ENCODE results near the gene PRAC2.

The PRAC2 gene

DNA sequence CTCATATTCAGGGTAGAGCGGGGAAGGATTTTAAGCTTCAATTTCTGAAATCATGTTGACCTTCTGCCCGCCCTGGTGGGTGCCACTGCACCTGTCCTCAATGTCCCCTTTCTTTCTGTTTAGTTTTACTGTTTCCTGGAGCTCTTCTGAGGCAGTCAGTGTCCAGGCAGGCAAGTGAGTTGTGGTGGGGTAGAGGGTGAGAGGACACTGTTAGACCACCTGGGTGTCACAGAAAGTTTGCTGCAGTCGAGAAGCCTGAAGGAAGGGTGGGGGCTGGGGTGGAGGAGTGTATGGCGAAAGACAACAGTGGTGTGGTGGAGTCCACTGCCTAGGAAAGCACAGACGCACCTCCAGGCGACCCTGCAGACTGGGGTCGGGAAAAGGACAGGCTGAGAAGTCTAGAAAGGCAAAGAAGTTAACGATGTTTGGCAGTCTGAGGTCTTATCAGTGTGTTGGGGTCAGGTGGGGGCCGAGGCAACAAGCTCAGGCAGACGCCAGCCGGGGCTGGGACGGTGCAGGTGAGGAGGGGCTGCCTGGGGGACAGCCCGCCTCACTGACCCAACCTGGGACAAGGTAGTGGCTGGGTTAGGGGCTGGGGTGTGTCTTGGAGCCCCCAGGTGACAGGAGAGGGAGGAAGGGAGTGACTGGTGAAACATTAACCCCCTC is 28.9 kb downstream of the PRAC2 start:
- no peaks in the 10 kb centered on the region for H3K4me1 ChIP-seq (ENCODE audit: low read length)
- H3K27ac ChIP-seq (ENCODE audit: low read length): no peak overlapping the region
- peaks cover 97% of the 10 kb centered on the region for H3K27me3 ChIP-seq (replicated peaks; ENCODE audit: insufficient read depth, low read length)
- H3K36me3 ChIP-seq (replicated peaks; ENCODE audit: insufficient read depth, low read length): no peaks in the 10 kb centered on the region
- no peak for DNase-seq
- TF ChIP-seq, protein P1, sequence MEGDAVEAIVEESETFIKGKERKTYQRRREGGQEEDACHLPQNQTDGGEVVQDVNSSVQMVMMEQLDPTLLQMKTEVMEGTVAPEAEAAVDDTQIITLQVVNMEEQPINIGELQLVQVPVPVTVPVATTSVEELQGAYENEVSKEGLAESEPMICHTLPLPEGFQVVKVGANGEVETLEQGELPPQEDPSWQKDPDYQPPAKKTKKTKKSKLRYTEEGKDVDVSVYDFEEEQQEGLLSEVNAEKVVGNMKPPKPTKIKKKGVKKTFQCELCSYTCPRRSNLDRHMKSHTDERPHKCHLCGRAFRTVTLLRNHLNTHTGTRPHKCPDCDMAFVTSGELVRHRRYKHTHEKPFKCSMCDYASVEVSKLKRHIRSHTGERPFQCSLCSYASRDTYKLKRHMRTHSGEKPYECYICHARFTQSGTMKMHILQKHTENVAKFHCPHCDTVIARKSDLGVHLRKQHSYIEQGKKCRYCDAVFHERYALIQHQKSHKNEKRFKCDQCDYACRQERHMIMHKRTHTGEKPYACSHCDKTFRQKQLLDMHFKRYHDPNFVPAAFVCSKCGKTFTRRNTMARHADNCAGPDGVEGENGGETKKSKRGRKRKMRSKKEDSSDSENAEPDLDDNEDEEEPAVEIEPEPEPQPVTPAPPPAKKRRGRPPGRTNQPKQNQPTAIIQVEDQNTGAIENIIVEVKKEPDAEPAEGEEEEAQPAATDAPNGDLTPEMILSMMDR (IDR thresholded peaks at IDR 0.05; ENCODE audit: low read length): no peak
- TF ChIP-seq EZH2 (optimal IDR thresholded peaks at IDR 0.05; ENCODE audit: low read depth, low read length): no peak
- no peak for TF ChIP-seq EZH2phosphoT487 (IDR thresholded peaks at IDR 0.05; ENCODE audit: low read length)
- no peaks in the 10 kb centered on the region for H3K9me3 ChIP-seq (replicated peaks; ENCODE audit: insufficient read depth, low read length)
- H3F3A ChIP-seq (ENCODE audit: insufficient read depth, low read length): no peaks in the 10 kb centered on the region
- H4K20me1 ChIP-seq (ENCODE audit: insufficient read depth, low read length): no peaks in the 10 kb centered on the region
- H2AFZ ChIP-seq (ENCODE audit: low read length): no peak overlapping the region
- H3K9ac ChIP-seq (ENCODE audit: low read length): no peak overlapping the region
- H3K4me3 ChIP-seq (ENCODE audit: low read length): no peak overlapping the region
- H3K4me2 ChIP-seq (ENCODE audit: low read depth, low read length): no peak overlapping the region
- no peaks in the 10 kb centered on the region for H3K9me2 ChIP-seq (replicated peaks; ENCODE audit: insufficient read depth, low read length)
- H3K79me2 ChIP-seq (ENCODE audit: low read length): no peaks in the 10 kb centered on the region

DNA sequence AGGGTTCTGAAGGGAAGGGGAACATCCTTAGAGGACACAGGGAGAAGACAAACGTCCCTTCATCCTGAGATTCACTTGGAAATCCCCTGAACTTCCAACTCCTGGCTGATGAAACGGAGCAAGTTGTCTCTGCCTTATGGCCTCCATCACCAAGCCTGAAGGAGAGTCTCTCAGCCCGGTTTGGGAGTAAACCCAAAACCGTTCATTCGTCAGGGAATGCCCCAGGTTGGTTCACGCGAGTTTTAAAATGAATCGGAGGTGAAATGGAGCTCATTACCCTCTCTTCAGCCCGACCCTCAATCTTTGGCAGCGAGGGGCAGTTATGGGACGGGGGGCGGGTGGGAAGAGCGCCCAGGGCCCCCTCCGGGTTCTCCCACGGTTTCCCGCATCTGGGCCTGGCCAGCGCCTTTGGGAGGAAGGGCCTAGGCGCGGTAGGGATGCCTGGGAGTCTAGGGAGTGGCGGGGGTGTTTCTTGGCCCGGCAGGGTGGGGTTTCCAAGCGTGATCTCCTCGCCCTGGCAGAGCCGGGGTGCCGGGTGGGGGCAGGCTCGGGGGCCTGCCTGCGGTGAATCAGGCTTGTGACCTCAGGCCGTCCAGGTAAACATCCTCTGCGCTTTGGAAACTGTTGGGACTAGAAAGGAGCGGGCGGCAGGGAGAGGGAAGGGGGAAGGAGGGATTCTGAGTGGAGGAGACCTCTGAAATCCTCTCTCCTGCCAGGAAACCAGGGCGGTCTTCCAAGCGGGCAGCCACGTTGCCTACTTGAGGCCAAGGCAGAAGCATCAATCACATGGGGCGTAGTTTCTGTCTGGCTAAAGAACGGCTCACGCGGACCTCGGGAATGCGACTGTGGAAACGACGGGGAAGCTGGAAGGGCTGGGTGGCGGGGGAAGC is 29.7 kb downstream of the PRAC2 start:
- no peaks in the 10 kb centered on the region for H3K79me2 ChIP-seq (ENCODE audit: low read length)
- no peak overlapping the region for H3K27ac ChIP-seq (ENCODE audit: low read length)
- TF ChIP-seq EZH2 (optimal IDR thresholded peaks at IDR 0.05; ENCODE audit: low read depth, low read length) (no peak), EZH2phosphoT487 (IDR thresholded peaks at IDR 0.05; ENCODE audit: low read length) (no peak)
- TF ChIP-seq, protein P1 (IDR thresholded peaks at IDR 0.05; ENCODE audit: low read length): no peak
- H3F3A ChIP-seq (ENCODE audit: insufficient read depth, low read length): no peaks in the 10 kb centered on the region
- no peak overlapping the region for H2AFZ ChIP-seq (ENCODE audit: low read length)
- no peak overlapping the region for H3K9ac ChIP-seq (ENCODE audit: low read length)
- H3K36me3 ChIP-seq (replicated peaks; ENCODE audit: insufficient read depth, low read length): no peaks in the 10 kb centered on the region
- peaks cover 96% of the 10 kb centered on the region for H3K27me3 ChIP-seq (replicated peaks; ENCODE audit: insufficient read depth, low read length)
- H3K4me2 ChIP-seq (ENCODE audit: low read depth, low read length): no peak overlapping the region
- no peak overlapping the region for H3K4me3 ChIP-seq (ENCODE audit: low read length)
- no peaks in the 10 kb centered on the region for H4K20me1 ChIP-seq (ENCODE audit: insufficient read depth, low read length)
- H3K9me3 ChIP-seq (replicated peaks; ENCODE audit: insufficient read depth, low read length): no peaks in the 10 kb centered on the region
- H3K9me2 ChIP-seq (replicated peaks; ENCODE audit: insufficient read depth, low read length): no peaks in the 10 kb centered on the region
- no peaks in the 10 kb centered on the region for H3K4me1 ChIP-seq (ENCODE audit: low read length)
- DNase-seq: no peak

DNA sequence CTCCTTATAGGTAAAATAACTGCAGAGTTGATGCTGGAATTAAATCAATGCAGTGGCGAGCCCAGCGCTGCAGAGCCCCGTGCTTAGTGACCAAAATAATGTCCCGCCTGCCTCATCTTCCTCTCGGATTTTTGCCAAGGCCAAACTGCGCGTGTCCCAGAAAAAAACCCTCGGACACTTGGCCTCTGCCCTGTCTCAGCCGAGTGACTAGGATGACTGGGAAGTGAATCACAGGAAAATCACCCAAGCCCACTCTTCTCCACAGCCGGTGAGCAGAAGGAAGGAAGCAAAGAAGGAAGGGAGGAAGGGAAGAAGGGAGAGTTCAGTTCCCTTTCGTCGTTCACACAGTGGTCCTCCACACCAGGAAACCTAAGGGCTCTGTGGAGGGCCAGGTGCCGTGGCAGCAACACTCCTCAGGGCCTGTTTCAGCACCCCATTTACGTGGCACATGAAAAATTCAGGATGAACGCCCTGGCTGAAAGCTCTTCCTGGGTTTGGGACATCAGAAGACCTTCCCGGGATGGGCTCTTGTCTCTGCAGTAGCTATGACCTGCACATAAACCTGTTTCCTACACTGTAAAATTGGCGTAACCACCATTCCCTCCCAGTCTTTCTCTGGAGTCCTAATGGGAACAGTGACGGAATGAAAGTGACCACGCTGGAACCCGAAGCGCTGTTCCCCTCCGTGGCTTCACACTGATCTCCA is 31.0 kb downstream of the PRAC2 start:
- Histone ChIP-seq H3K4me1 (ENCODE audit: low read length) (no peaks in the 10 kb centered on the region), H3K27me3 (replicated peaks; ENCODE audit: insufficient read depth, low read length) (peaks cover 85% of the 10 kb centered on the region), H3K4me3 (ENCODE audit: low read length) (no peak overlapping the region), H3K27ac (ENCODE audit: low read length) (no peak overlapping the region), H3F3A (ENCODE audit: insufficient read depth, low read length) (no peaks in the 10 kb centered on the region), H2AFZ (ENCODE audit: low read length) (no peak overlapping the region), H3K36me3 (replicated peaks; ENCODE audit: insufficient read depth, low read length) (no peaks in the 10 kb centered on the region), H3K9me3 (replicated peaks; ENCODE audit: insufficient read depth, low read length) (no peaks in the 10 kb centered on the region), H3K4me2 (ENCODE audit: low read depth, low read length) (no peak overlapping the region), H3K9me2 (replicated peaks; ENCODE audit: insufficient read depth, low read length) (no peaks in the 10 kb centered on the region), H4K20me1 (ENCODE audit: insufficient read depth, low read length) (no peaks in the 10 kb centered on the region), H3K9ac (ENCODE audit: low read length) (no peak overlapping the region), H3K79me2 (ENCODE audit: low read length) (no peaks in the 10 kb centered on the region)
- no peak for TF ChIP-seq EZH2 (optimal IDR thresholded peaks at IDR 0.05; ENCODE audit: low read depth, low read length)
- TF ChIP-seq, protein P1 (IDR thresholded peaks at IDR 0.05; ENCODE audit: low read length): no peak
- no peak for DNase-seq
